GM12878 (cell line): ENCODE results near the gene STK4. TPM values are rescaled to one million over a fixed set of nuclear protein-coding genes. Genes with fewer than 3 reads are reported as not detected.

ENCODE experiments used
- ATAC-seq: fragments of 200-7000 bp; cut with Tn5 transposase; 3 replicates; pipeline ENCODE4 v1.9.1; 2020; ENCODE audit warnings: mild to moderate bottlenecking, moderate library complexity
- BruUV-seq: library from RNA; stranded (reverse); fragments of 400-500 nt; replicated peaks from 2 replicates; lab custom pipeline; 2021; lab: Mats Ljungman, UMichigan
- CTCF ChIA-PET: fragments of 300-600 bp; sonication (Branson Sonifier 250); formaldehyde crosslinking; extraction: SDS; loops from one replicate; lab custom pipeline; 2021; ENCODE audit warnings: inconsistent platforms; lab: Yijun Ruan, JAX
- POLR2A ChIA-PET: fragments of 350-600 bp; formaldehyde crosslinking; extraction: SDS; loops from one replicate; lab custom pipeline; 2021; ENCODE audit warnings: inconsistent platforms; lab: Charles Lee
- RAD21 ChIA-PET: fragments of 300-600 bp; sonication (Branson Sonifier 250); formaldehyde crosslinking; loops from one replicate; lab custom pipeline; 2023; ENCODE audit warnings: antibody characterized with exemption; ENCODE audit not compliant: unreplicated experiment; lab: Charles Lee
- SMC1A ChIA-PET: fragments of 300-600 bp; sonication (Branson Sonifier 250); formaldehyde crosslinking; loops from one replicate; lab custom pipeline; 2023; ENCODE audit not compliant: unreplicated experiment, uncharacterized antibody; lab: Charles Lee
- DNase-seq: peaks from one replicate; pipeline ENCODE4 v3.0.0-alpha.2; 2011; ENCODE audit warnings: low read depth, low spot score
- FAIRE-seq: peaks from 3 replicates; lab custom pipeline; 2011; peaks lifted over from hg19 to GRCh38; lab: Jason Lieb, UNC
- H2AFZ ChIP-seq: 2 replicates; pipeline ENCODE4 v1.6.0; 2011; ENCODE audit warnings: low read depth, low read length, control low read depth; ENCODE audit not compliant: control insufficient read depth
- H3K27ac ChIP-seq: 2 replicates; pipeline ENCODE4 v1.5.1; 2011; ENCODE audit warnings: control low read depth; ENCODE audit not compliant: control insufficient read depth, insufficient read depth
- H3K27me3 ChIP-seq, 2 experiments: replicated peaks in 1 of 2; 2 replicates each; pipeline versions ENCODE4 v1.6.0 to v1.6.1; 2011; ENCODE audit warnings: low read length in 1 of 2; ENCODE audit not compliant: control insufficient read depth in 2 of 2, insufficient read depth in 2 of 2
- H3K36me3 ChIP-seq, 2 experiments: 2 replicates each; pipeline ENCODE4 v1.5.1; 2011; ENCODE audit warnings: low read length in 1 of 2; ENCODE audit not compliant: control insufficient read depth in 2 of 2, insufficient read depth in 2 of 2
- H3K4me1 ChIP-seq: 2 replicates; pipeline ENCODE4 v1.6.1; 2011; ENCODE audit warnings: mild to moderate bottlenecking, low read length, moderate library complexity, mixed read lengths; ENCODE audit not compliant: control insufficient read depth, insufficient read depth
- H3K4me2 ChIP-seq: 2 replicates; pipeline ENCODE4 v1.6.0; 2011; ENCODE audit warnings: control low read depth; ENCODE audit not compliant: control insufficient read depth, insufficient read depth
- H3K4me3 ChIP-seq: fragments of 200-600 bp; sonication (generic); 2 replicates; pipeline ENCODE4 v1.5.1; 2016
- H3K79me2 ChIP-seq: 2 replicates; pipeline ENCODE4 v1.6.0; 2011; ENCODE audit warnings: low read length; ENCODE audit not compliant: control insufficient read depth, insufficient read depth
- H3K9ac ChIP-seq: 2 replicates; pipeline ENCODE4 v1.8.0; 2011; ENCODE audit warnings: low read length, control low read depth, mixed read lengths; ENCODE audit not compliant: control insufficient read depth, insufficient read depth
- H3K9me3 ChIP-seq: replicated peaks from 3 replicates; pipeline ENCODE4 v1.5.1; 2011; ENCODE audit warnings: mild to moderate bottlenecking, low read length; ENCODE audit not compliant: control insufficient read depth, insufficient read depth
- H4K20me1 ChIP-seq: 2 replicates; pipeline ENCODE4 v1.6.0; 2011; ENCODE audit not compliant: control insufficient read depth, insufficient read depth
- CEBPB ChIP-seq, 2 experiments: fragments of 150-350 bp in 1 of 2; IDR thresholded peaks; 2 replicates each; pipeline ENCODE4 v1.6.1; 2012 to 2014; ENCODE audit warnings: low read depth in 2 of 2, low read length in 2 of 2, borderline replicate concordance in 1 of 2, inconsistent platforms in 1 of 2
- HDAC2 ChIP-seq: fragments of 200-600 bp; sonication (generic); IDR thresholded peaks from 2 replicates; pipeline ENCODE4 v1.6.1; 2017
- MYB ChIP-seq: fragments of 150-350 bp; IDR thresholded peaks from 2 replicates; pipeline ENCODE4 v1.6.1; 2014; ENCODE audit warnings: mild to moderate bottlenecking, low read depth, low read length, borderline replicate concordance
- RELA ChIP-seq: fragments of 450-650 bp; IDR thresholded peaks from 2 replicates; pipeline ENCODE4 v1.8.0; 2014; ENCODE audit warnings: borderline replicate concordance; ENCODE audit not compliant: partially characterized antibody
- SMARCA5 ChIP-seq: fragments of 450-650 bp; IDR thresholded peaks from 2 replicates; pipeline ENCODE4 v1.6.1; 2017; ENCODE audit warnings: mild to moderate bottlenecking
- ZBED1 ChIP-seq: IDR thresholded peaks from 2 replicates; pipeline ENCODE4 v1.6.1; 2016; ENCODE audit warnings: borderline replicate concordance
- ZBTB11 ChIP-seq: fragments of 450-650 bp; formaldehyde crosslinking; IDR thresholded peaks from 2 replicates; pipeline ENCODE4 v1.5.0; 2022; ENCODE audit warnings: mild to moderate bottlenecking, missing genetic modification characterization
- WGBS: methylation state at CpG from one replicate; pipeline ENCODE4 v1.1.6; 2016; ENCODE audit warnings: low lambda C conversion rate; ENCODE audit not compliant: insufficient replicate concordance, insufficient coverage; ENCODE audit errors: missing lambda C conversion rate; 5-methylcytosine and 5-hydroxymethylcytosine counted together
- in situ Hi-C: fragments of 300-500 bp; cut with MboI; formaldehyde crosslinking; loops from 9 replicates; pipeline ENCODE4 v1.14.3; 2018; ENCODE audit warnings: mixed read lengths
- intact Hi-C: fragments of 100-400 bp; cut with micrococcal nuclease; formaldehyde crosslinking; loops from one replicate; pipeline ENCODE4 v1.14.2; 2022; ENCODE audit not compliant: unreplicated experiment
- polyA plus RNA-seq, 11 experiments: library from polyadenylated mRNA; depleted of rRNA in 4 of 11; unstranded in 6 of 11; stranded (reverse) in 5 of 11; fragments of >200 nt; fragmentation: Nextera tagmentation in 4 of 11; fragmentation: Illumina TruSeq in 1 of 11; extraction: Ambion mirVana in 4 of 11; extraction: Trizol in 1 of 11; gene quantifications; 1 replicate in 1 of 11; 2 replicates in 10 of 11; pipeline versions ENCODE4 v1.2.1 to v1.2.3, GENCODE V29; 2011 to 2016; ENCODE audit warnings: inconsistent platforms in 2 of 11, missing spikeins in 2 of 11, low read depth in 1 of 11
- total RNA-seq, 4 experiments: library from RNA; depleted of rRNA in 3 of 4; stranded (reverse); fragments of >200 nt in 3 of 4; fragmentation: Illumina TruSeq in 1 of 4; extraction: Trizol in 1 of 4; gene quantifications; 2 replicates each; pipeline versions ENCODE4 v1.2.1 to v1.2.3, GENCODE V29; 2013 to 2021

STK4 gene
- total and polyA plus RNA-seq, 10 of the 15 experiments (the other 5 are each of a cell fraction or from before 2014, with no cell fraction given), result 24.0 to 135 (median 89.7) TPM

- no peaks in the 10 kb centered on the region for H4K20me1 ChIP-seq
- H3K4me1 ChIP-seq, result no peaks in the 10 kb centered on the region
- H3K79me2 ChIP-seq, result no peaks in the 10 kb centered on the region
- H3K4me3 ChIP-seq, result no peak overlapping the region
- no peak for TF ChIP-seq SMARCA5
- no TSS peak for BruUV-seq
- H3K9me3 ChIP-seq, result no peaks in the 10 kb centered on the region
- no peak overlapping the region for H3K4me2 ChIP-seq
- RAD21 ChIA-PET, result no interaction called here
- CTCF ChIA-PET, result interaction anchor here (1.0 to 1.4 kb wide), 2 partner anchors 22 to 74 kb away, joined by 3 to 4 read pairs; no protein-coding TSS in a partner anchor
- 64% methylated on average over 4 of the region's 4 CpGs for WGBS
- intact Hi-C loops (no loop called here), in situ Hi-C loops (no loop called here)
- POLR2A ChIA-PET, result no interaction called here
- SMC1A ChIA-PET, result no interaction called here
- no peaks in the 10 kb centered on the region; a peak in 2 of 4 replicates for H3K27me3 ChIP-seq
- DNase-seq, result no peak
- no peaks in the 10 kb centered on the region for H3K36me3 ChIP-seq
- H3K27ac ChIP-seq, result no peak overlapping the region
- no peak overlapping the region for H2AFZ ChIP-seq
- FAIRE-seq, result no peak
- ATAC-seq, result no peak
- no peak overlapping the region for H3K9ac ChIP-seq
Measured at GRCh38 chr20:45117581-45117980, 151.3 kb downstream of the STK4 start.

- intact Hi-C loops, result no loop called here
- Histone ChIP-seq H3K4me1 (no peaks in the 10 kb centered on the region), H2AFZ (no peak overlapping the region), H3K79me2 (no peaks in the 10 kb centered on the region), H4K20me1 (no peaks in the 10 kb centered on the region)
- POLR2A ChIA-PET, result no interaction called here
- TF ChIP-seq HDAC2 (no peak), CEBPB (IDR thresholded peaks at IDR 0.05; ENCODE audit: borderline replicate concordance in 1 of 2, low read depth in 2 of 2, low read length in 2 of 2) (no peak), ZBED1 (no peak), MYB (no peak), ZBTB11 (CRISPR knock-in tag) (no peak), SMARCA5 (no peak), RELA (no peak)
- TF ChIP-seq, all 136 proteins: peak for 0
- H3K9me3 ChIP-seq, result no peaks in the 10 kb centered on the region
- ChIA-PET SMC1A (no interaction called here), CTCF (interaction anchor here (0.9 to 1.4 kb wide), 2 partner anchors 23 to 75 kb away, joined by 3 to 4 read pairs; no protein-coding TSS in a partner anchor), RAD21 (no interaction called here)
- WGBS, result 55% methylated on average over 2 of the region's 2 CpGs
- in situ Hi-C loops, result no loop called here
- no peak overlapping the region for H3K4me2 ChIP-seq
- no peak overlapping the region for H3K27ac ChIP-seq
- H3K27me3 ChIP-seq, result no peaks in the 10 kb centered on the region; a peak in 2 of 4 replicates
- no TSS peak for BruUV-seq
- H3K9ac ChIP-seq, result no peak overlapping the region
- H3K36me3 ChIP-seq, result no peaks in the 10 kb centered on the region
- DNase-seq (no peak), FAIRE-seq (no peak), ATAC-seq (no peak)
- no peak overlapping the region for H3K4me3 ChIP-seq
Measured at GRCh38 chr20:45118028-45118427, 151.7 kb downstream of the STK4 start.
